Common myeloid progenitor, CD34-positive (primary cell): ENCODE data around the gene NRP2.

Source experiments
- CTCF ChIA-PET: fragments of 350-600 bp; sonication (Branson Sonifier 250); formaldehyde crosslinking; loops from one replicate; lab custom pipeline; 2021; ENCODE audit warnings: antibody characterized with exemption; lab: Charles Lee
- POLR2A ChIA-PET: fragments of 350-600 bp; sonication (Branson Sonifier 250); formaldehyde crosslinking; loops from one replicate; lab custom pipeline; 2021; ENCODE audit warnings: antibody characterized with exemption; lab: Charles Lee
- DNase-seq, 3 donors: peaks; one replicate each; pipeline versions ENCODE4 v3.0.0 to v3.0.0-alpha.2; 2013
- H3K27ac ChIP-seq, 2 experiments: 1 replicate in 1 of 2; 2 replicates in 1 of 2; pipeline ENCODE4 v1.7.0; 2013; ENCODE audit warnings: inconsistent platforms in 2 of 2, low read length in 2 of 2, mild to moderate bottlenecking in 2 of 2, low read depth in 1 of 2, moderate library complexity in 1 of 2; ENCODE audit not compliant: severe bottlenecking in 2 of 2, insufficient read depth in 1 of 2, poor library complexity in 1 of 2
- H3K27me3 ChIP-seq, 5 experiments: replicated peaks in 2 of 5; 1 replicate in 3 of 5; 2 replicates in 2 of 5; pipeline versions ENCODE4 v1.6.1 to v1.7.0; 2013; ENCODE audit warnings: low read length in 4 of 5, mild to moderate bottlenecking in 2 of 5, moderate library complexity in 2 of 5, inconsistent platforms in 1 of 5; ENCODE audit not compliant: insufficient read depth in 5 of 5, control insufficient read depth in 4 of 5
- H3K36me3 ChIP-seq, 4 experiments: 1 replicate in 2 of 4; 2 replicates in 2 of 4; pipeline versions ENCODE4 v1.6.1 to v1.7.0; 2013; ENCODE audit warnings: low read length in 3 of 4, control low read depth in 1 of 4, mild to moderate bottlenecking in 1 of 4; ENCODE audit not compliant: control insufficient read depth in 4 of 4, insufficient read depth in 4 of 4
- H3K4me1 ChIP-seq, 4 experiments: 1 replicate in 3 of 4; 2 replicates in 1 of 4; pipeline versions ENCODE4 v1.6.1 to v1.7.1; 2013; ENCODE audit warnings: low read length in 3 of 4, mild to moderate bottlenecking in 3 of 4, control low read depth in 1 of 4, inconsistent platforms in 1 of 4, moderate library complexity in 1 of 4; ENCODE audit not compliant: control insufficient read depth in 4 of 4, insufficient read depth in 4 of 4; ENCODE audit errors: control extremely low read depth in 1 of 4
- H3K4me3 ChIP-seq, 7 experiments: 1 replicate in 4 of 7; 2 replicates in 3 of 7; pipeline versions ENCODE4 v1.5.1 to v1.7.0; 2013; ENCODE audit warnings: mild to moderate bottlenecking in 7 of 7, low read length in 6 of 7, moderate library complexity in 6 of 7, inconsistent platforms in 2 of 7, low read depth in 2 of 7, control low read depth in 1 of 7; ENCODE audit not compliant: insufficient read depth in 4 of 7, control insufficient read depth in 1 of 7; ENCODE audit errors: extremely low read depth in 1 of 7
- H3K9me3 ChIP-seq, 5 experiments: 1 replicate in 4 of 5; 2 replicates in 1 of 5; pipeline versions ENCODE4 v1.6.1 to v1.7.1; 2013; ENCODE audit warnings: low read length in 4 of 5, mild to moderate bottlenecking in 2 of 5, inconsistent platforms in 1 of 5, low read depth in 1 of 5, moderate library complexity in 1 of 5; ENCODE audit not compliant: control insufficient read depth in 4 of 5, insufficient read depth in 2 of 5; ENCODE audit errors: control extremely low read depth in 1 of 5
- WGBS: methylation state at CpG from one replicate; pipeline ENCODE4 v1.1.5; 2013; ENCODE audit not compliant: insufficient coverage; 5-methylcytosine and 5-hydroxymethylcytosine counted together

Gene NRP2

DNA sequence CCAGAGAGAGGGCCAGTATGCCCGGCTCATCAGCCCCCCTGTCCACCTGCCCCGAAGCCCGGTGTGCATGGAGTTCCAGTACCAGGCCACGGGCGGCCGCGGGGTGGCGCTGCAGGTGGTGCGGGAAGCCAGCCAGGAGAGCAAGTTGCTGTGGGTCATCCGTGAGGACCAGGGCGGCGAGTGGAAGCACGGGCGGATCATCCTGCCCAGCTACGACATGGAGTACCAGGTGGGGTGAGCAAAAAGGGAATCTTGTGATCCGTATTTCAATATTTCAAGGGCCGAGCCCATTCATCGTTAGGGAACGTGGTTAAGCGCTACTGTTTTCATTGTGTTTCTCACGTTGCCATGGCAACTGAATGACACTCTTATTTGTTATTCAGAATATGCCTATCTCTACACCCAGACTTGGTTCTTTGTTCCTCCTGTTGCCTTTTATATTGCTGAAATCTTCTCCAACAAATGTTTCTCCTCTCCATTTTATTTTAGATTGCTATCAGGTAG lies 81.5 kb downstream of the NRP2 start:
- no peaks in the 10 kb centered on the region for H3K36me3 ChIP-seq
- ChIA-PET POLR2A (no interaction called here), CTCF (no interaction called here)
- peaks cover 0 to 26% (median 0%) of the 10 kb centered on the region in 5 experiments for H3K27me3 ChIP-seq
- peak overlapping the region in 3 of 7 experiments; percentile 19 to 46 (median 39) for H3K4me3 ChIP-seq
- DNase-seq: peak; percentile 85 to 96 (median 94)
- H3K4me1 ChIP-seq: peaks cover 0 to 31% (median 15%) of the 10 kb centered on the region in 4 experiments
- H3K27ac ChIP-seq: peak overlapping the region; percentile 85 to 86
- no peaks in the 10 kb centered on the region for H3K9me3 ChIP-seq
- WGBS: 38% methylated on average over 21 of the region's 21 CpGs

DNA sequence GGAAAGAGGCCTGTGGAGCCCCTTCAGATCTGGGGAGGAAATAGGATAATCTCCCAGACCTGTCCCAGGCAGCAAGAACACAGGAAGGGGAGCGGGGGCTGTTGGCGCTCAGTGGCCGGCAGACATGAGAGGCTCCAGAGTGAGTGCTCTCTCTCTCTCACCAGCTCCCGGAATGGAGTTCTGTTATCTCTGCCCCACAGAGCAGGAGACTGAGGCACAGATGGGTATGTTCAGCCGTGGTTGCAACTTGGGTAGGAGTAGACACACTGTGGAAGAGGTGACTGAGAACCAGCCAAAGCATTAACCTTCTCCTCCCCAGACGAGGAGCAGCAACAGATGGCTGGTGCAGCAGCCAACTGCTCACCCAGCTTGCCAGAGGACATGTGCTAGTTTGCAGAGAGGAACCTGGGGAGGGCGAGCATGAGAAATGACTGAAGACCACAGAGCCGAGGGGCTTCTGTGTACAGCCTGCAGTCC lies 82.0 kb downstream of the NRP2 start:
- H3K36me3 ChIP-seq: no peaks in the 10 kb centered on the region
- H3K27ac ChIP-seq: peak overlapping the region; percentile 85 to 86
- peak in 2 of 3 donors; percentile 67 to 78 for DNase-seq
- peak overlapping the region in 3 of 7 experiments; percentile 19 to 46 (median 39) for H3K4me3 ChIP-seq
- ChIA-PET CTCF (interaction anchor here (1.0 kb wide), 1 partner anchor 121 kb away, joined by 4 read pairs; no protein-coding TSS in a partner anchor), POLR2A (no interaction called here)
- 55% methylated on average over 5 of the region's 8 CpGs for WGBS
- H3K4me1 ChIP-seq: peaks cover 0 to 28% (median 13%) of the 10 kb centered on the region in 4 experiments
- peaks cover 0 to 26% (median 0%) of the 10 kb centered on the region in 5 experiments for H3K27me3 ChIP-seq
- H3K9me3 ChIP-seq: no peaks in the 10 kb centered on the region

DNA sequence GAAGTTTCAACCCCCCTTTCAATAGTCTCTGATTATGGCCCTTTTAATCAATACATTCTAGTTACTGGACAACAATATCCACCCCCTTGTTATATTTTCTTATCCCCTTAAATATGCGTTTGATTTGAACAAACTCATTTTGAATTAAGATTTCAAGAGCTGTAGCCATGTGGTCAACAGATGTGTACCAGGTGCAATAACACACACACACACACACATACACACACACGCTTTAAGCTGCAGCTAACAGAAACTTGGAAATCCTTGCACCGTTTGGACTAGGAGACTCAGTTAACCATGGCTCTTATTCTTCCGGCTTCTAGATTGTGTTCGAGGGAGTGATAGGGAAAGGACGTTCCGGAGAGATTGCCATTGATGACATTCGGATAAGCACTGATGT lies 82.8 kb downstream of the NRP2 start:
- POLR2A ChIA-PET: no interaction called here

GRCh38 chr2:205766779-205767359 lies 84.6 kb downstream of the NRP2 start:
- CTCF ChIA-PET: interaction anchor here (1.1 to 1.5 kb wide), 2 partner anchors 42 to 82 kb away, joined by 3 read pairs; no protein-coding TSS in a partner anchor
- POLR2A ChIA-PET: no interaction called here

More for the DNA sequence above, 82.8 kb downstream of the NRP2 start:
- CTCF ChIA-PET: interaction anchor here (0.7 to 1.1 kb wide), 4 partner anchors 9 to 120 kb away, joined by 3 to 4 read pairs (median 4); no protein-coding TSS in a partner anchor
- WGBS: 99% methylated on average over 8 of the region's 8 CpGs
- H3K4me3 ChIP-seq: no peak overlapping the region
- H3K4me1 ChIP-seq: peaks cover 0 to 32% (median 16%) of the 10 kb centered on the region in 4 experiments
- no peaks in the 10 kb centered on the region for H3K9me3 ChIP-seq
- no peak overlapping the region for H3K27ac ChIP-seq
- peaks cover 0 to 26% (median 0%) of the 10 kb centered on the region in 5 experiments for H3K27me3 ChIP-seq
- DNase-seq: peak in 1 of 3 donors; percentile 16
- H3K36me3 ChIP-seq: no peaks in the 10 kb centered on the region

DNA sequence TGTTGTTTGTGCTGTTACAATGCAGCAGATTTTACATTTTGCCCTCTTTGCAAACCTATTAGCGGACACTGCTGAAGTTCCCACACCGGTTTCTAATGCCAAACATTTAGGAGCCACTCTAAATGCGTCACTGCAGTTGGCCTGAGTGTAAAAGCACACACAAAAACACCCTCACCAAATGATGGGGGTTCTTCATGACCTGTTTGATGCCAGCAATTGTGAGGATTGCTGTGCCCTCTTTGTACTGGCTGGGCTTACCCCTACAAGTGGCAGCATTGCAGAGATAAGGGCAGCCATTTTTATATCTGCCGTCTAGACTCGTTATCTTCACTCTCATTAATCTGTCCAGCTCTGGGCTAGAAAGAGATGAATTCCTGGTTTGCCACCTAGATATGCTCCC lies 85.3 kb downstream of the NRP2 start:
- ChIA-PET CTCF (interaction anchor here (0.7 to 1.5 kb wide), 6 partner anchors 8 to 159 kb away, joined by 3 to 5 read pairs (median 3); no protein-coding TSS in a partner anchor), POLR2A (interaction anchor here (0.7 to 1.0 kb wide), 2 partner anchors 25 to 153 kb away, joined by 3 read pairs; no protein-coding TSS in a partner anchor)
- H3K27ac ChIP-seq: no peak overlapping the region
- H3K4me3 ChIP-seq: no peak overlapping the region
- H3K36me3 ChIP-seq: no peaks in the 10 kb centered on the region
- WGBS: 97% methylated on average over 4 of the region's 5 CpGs
- peaks cover 0 to 25% (median 0%) of the 10 kb centered on the region in 5 experiments for H3K27me3 ChIP-seq
- peaks cover 7 to 52% (median 37%) of the 10 kb centered on the region in 4 experiments for H3K4me1 ChIP-seq
- DNase-seq: no peak
- no peaks in the 10 kb centered on the region for H3K9me3 ChIP-seq

More at GRCh38 chr2:205766779-205767359, 84.6 kb downstream of the NRP2 start:
- no peak overlapping the region for H3K4me3 ChIP-seq
- H3K27me3 ChIP-seq: peaks cover 0 to 26% (median 0%) of the 10 kb centered on the region in 5 experiments
- H3K4me1 ChIP-seq: peaks cover 5 to 45% (median 30%) of the 10 kb centered on the region in 4 experiments
- H3K27ac ChIP-seq: no peak overlapping the region
- H3K9me3 ChIP-seq: no peaks in the 10 kb centered on the region
- H3K36me3 ChIP-seq: no peaks in the 10 kb centered on the region
- 36% methylated on average over 3 of the region's 9 CpGs for WGBS
- peak; percentile 67 to 84 (median 82) for DNase-seq

- Histone ChIP-seq H3K27ac (no peak overlapping the region), H3K27me3 (peaks cover 0 to 21% (median 0%) of the 10 kb centered on the region in 5 experiments), H3K9me3 (no peaks in the 10 kb centered on the region), H3K4me3 (no peak overlapping the region), H3K4me1 (peaks cover 13 to 56% (median 43%) of the 10 kb centered on the region in 4 experiments), H3K36me3 (no peaks in the 10 kb centered on the region)
- DNase-seq: no peak
- ChIA-PET CTCF (interaction anchor here (0.7 to 1.5 kb wide), 6 partner anchors 9 to 158 kb away, joined by 3 to 5 read pairs (median 3); no protein-coding TSS in a partner anchor), POLR2A (interaction anchor here (0.7 to 1.0 kb wide), 2 partner anchors 26 to 153 kb away, joined by 3 read pairs; no protein-coding TSS in a partner anchor)
- WGBS: 98% methylated on average over 7 of the region's 7 CpGs
Measured at GRCh38 chr2:205768341-205768740, 86.0 kb downstream of the NRP2 start.
